Vagina (tissue), 2 donors: Measurements from ENCODE around the gene UBTD2. TPM values are rescaled to one million over a fixed set of nuclear protein-coding genes. Genes with fewer than 3 reads are reported as not detected.

Source experiments
- DNase-seq, 2 donors: peaks; one replicate each; pipeline ENCODE4 v3.0.0-alpha.2; 2017; ENCODE audit errors: extremely low spot score in 2 of 2
- H3K27ac ChIP-seq: fragments of 200-600 bp; sonication (generic); one replicate; pipeline ENCODE4 v1.5.1; 2019
- H3K27me3 ChIP-seq: fragments of 200-600 bp; sonication (generic); one replicate; pipeline ENCODE4 v1.5.1; 2019
- H3K36me3 ChIP-seq, 2 donors: fragments of 200-600 bp; sonication (generic); one replicate each; pipeline ENCODE4 v1.5.1; 2017 to 2019
- H3K4me1 ChIP-seq: fragments of 200-600 bp; sonication (generic); one replicate; pipeline ENCODE4 v1.5.1; 2019
- H3K4me3 ChIP-seq, 2 donors: fragments of 200-600 bp; sonication (generic); 1 replicate in 1 of 2; 2 replicates in 1 of 2; pipeline ENCODE4 v1.5.1; 2016 to 2019
- H3K9me3 ChIP-seq: fragments of 200-600 bp; sonication (generic); one replicate; pipeline ENCODE4 v1.5.1; 2019
- CTCF ChIP-seq, 3 experiments: fragments of 450-650 bp in 2 of 3; fragments of 200-600 bp in 1 of 3; sonication (generic) in 1 of 3; IDR thresholded peaks; one replicate each; pipeline ENCODE4 v1.5.1; 2017 to 2019; ENCODE audit warnings: antibody characterized with exemption in 3 of 3, mild to moderate bottlenecking in 2 of 3, moderate library complexity in 2 of 3
- POLR2A ChIP-seq, 2 donors: fragments of 450-650 bp; IDR thresholded peaks; one replicate each; pipeline ENCODE4 v1.6.1; 2017; ENCODE audit warnings: antibody characterized with exemption in 2 of 2, mild to moderate bottlenecking in 2 of 2, moderate library complexity in 2 of 2
- POLR2AphosphoS5 ChIP-seq, 2 donors: sonication (generic); formaldehyde crosslinking; IDR thresholded peaks; one replicate each; pipeline ENCODE4 v1.9.0; 2017; ENCODE audit warnings: antibody characterized with exemption in 2 of 2, mild to moderate bottlenecking in 2 of 2, low read depth in 1 of 2; ENCODE audit not compliant: insufficient read depth in 1 of 2
- intact Hi-C: fragments of 100-400 bp; cut with DNase I; formaldehyde crosslinking; loops from one replicate; pipeline ENCODE4 v1.15.1; 2023
- total RNA-seq: library from RNA; depleted of rRNA; stranded (reverse); fragments of >200 nt; gene quantifications from one replicate; pipeline ENCODE4 v1.2.3, GENCODE V29; 2016

The UBTD2 gene
- total RNA-seq, 1 donor from 2014 or later = 22.8 TPM

- Histone ChIP-seq H3K4me1 (peaks cover 13% of the 10 kb centered on the region), H3K27me3 (no peaks in the 10 kb centered on the region), H3K9me3 (no peaks in the 10 kb centered on the region), H3K36me3 (no peaks in the 10 kb centered on the region), H3K4me3 (peak overlapping the region in 1 of 2 donors; percentile 15), H3K27ac (no peak overlapping the region)
- intact Hi-C loops = no loop called here
- TF ChIP-seq CTCF (IDR thresholded peaks at IDR 0.05) = no peak
- no peak for TF ChIP-seq POLR2A (IDR thresholded peaks at IDR 0.05)
- TF ChIP-seq POLR2AphosphoS5 (IDR thresholded peaks at IDR 0.05; ENCODE audit: insufficient read depth in 1 of 2, low read depth in 1 of 2) = no peak
- no peak for DNase-seq
These were observed 104.3 kb downstream of the UBTD2 start for GRCh38 chr5:172178991-172179989.

GRCh38 chr5:172178301-172178987 is 105.1 kb downstream of the UBTD2 start:
- no peak overlapping the region for H3K4me3 ChIP-seq
- no peak overlapping the region for H3K27ac ChIP-seq
- no peak for DNase-seq
- H3K4me1 ChIP-seq = peaks cover 14% of the 10 kb centered on the region
- TF ChIP-seq POLR2A (IDR thresholded peaks at IDR 0.05) = no peak
- TF ChIP-seq POLR2AphosphoS5 (IDR thresholded peaks at IDR 0.05; ENCODE audit: insufficient read depth in 1 of 2, low read depth in 1 of 2) = no peak
- TF ChIP-seq CTCF (IDR thresholded peaks at IDR 0.05) = no peak
- H3K27me3 ChIP-seq = no peaks in the 10 kb centered on the region
- H3K9me3 ChIP-seq = no peaks in the 10 kb centered on the region
- H3K36me3 ChIP-seq = no peaks in the 10 kb centered on the region
- intact Hi-C loops = no loop called here

DNA sequence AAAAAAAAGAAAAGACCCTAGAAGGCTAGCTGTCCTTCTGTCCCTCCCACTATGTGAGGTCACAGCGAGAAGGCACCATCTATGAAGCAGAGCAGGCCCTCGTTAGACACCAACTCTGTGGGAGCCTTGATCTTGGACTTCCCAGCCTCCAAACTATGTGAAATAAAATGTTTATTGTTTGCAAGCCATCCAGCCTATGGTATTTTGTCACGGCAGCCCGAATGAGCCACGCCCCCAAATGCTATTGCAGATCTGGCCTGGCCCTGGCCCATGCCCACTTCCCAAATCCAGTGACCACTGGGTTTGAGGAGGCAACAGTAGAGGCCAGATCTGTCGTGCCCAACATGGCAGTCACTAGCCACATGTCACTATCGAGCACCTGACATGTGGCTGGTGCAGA is 106.4 kb downstream of the UBTD2 start:
- Histone ChIP-seq H3K27ac (no peak overlapping the region), H3K27me3 (no peaks in the 10 kb centered on the region)

DNA sequence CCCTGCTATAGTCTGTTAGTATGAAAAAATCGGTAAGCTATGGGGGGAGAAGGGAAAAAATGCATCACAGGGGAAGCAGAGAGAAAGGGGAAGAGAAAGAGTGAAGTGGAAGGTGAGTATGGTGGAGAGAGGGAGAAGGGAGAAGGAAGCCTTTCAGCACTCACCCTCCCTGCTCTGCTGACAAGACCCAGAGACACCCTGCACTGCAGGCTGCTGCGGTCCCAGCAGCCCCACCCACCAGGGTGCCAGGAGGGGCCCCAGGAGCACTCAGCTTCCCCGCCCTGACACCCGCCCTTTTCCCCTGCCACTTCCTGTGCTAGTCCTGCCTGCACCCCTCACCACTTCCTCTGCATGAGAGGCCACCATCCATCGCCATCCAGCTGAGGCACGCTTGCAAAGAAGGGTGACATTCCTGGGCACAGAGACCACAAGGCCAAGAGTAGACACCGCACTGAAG is 108.3 kb downstream of the UBTD2 start:
- peaks cover 22% of the 10 kb centered on the region for H3K4me1 ChIP-seq
- H3K36me3 ChIP-seq = no peaks in the 10 kb centered on the region
- H3K27ac ChIP-seq = no peak overlapping the region
- DNase-seq = no peak
- no peaks in the 10 kb centered on the region for H3K27me3 ChIP-seq
- intact Hi-C loops = no loop called here
- H3K9me3 ChIP-seq = no peaks in the 10 kb centered on the region
- peak overlapping the region in 1 of 2 donors; percentile 16 for H3K4me3 ChIP-seq
- TF ChIP-seq POLR2AphosphoS5 (IDR thresholded peaks at IDR 0.05; ENCODE audit: insufficient read depth in 1 of 2, low read depth in 1 of 2) (no peak), CTCF (IDR thresholded peaks at IDR 0.05) (no peak), POLR2A (IDR thresholded peaks at IDR 0.05) (no peak)

More for the DNA sequence above, 106.4 kb downstream of the UBTD2 start:
- peaks cover 22% of the 10 kb centered on the region for H3K4me1 ChIP-seq
- no peak for TF ChIP-seq POLR2AphosphoS5 (IDR thresholded peaks at IDR 0.05; ENCODE audit: insufficient read depth in 1 of 2, low read depth in 1 of 2)
- no peak for TF ChIP-seq CTCF (IDR thresholded peaks at IDR 0.05)
- no peak for TF ChIP-seq POLR2A (IDR thresholded peaks at IDR 0.05)
- H3K36me3 ChIP-seq = no peaks in the 10 kb centered on the region
- intact Hi-C loops = no loop called here
- DNase-seq = no peak
- no peak overlapping the region for H3K4me3 ChIP-seq
- H3K9me3 ChIP-seq = no peaks in the 10 kb centered on the region
